AG04450 (cell line): ENCODE results near the gene GPRIN3. TPM values are rescaled to one million over a fixed set of nuclear protein-coding genes. Genes with fewer than 3 reads are reported as not detected.

Source experiments
- CTCF ChIA-PET: fragments of 300-600, 350-600 bp; formaldehyde crosslinking; extraction: SDS; loops from one replicate; lab custom pipeline; 2022; ENCODE audit warnings: antibody characterized with exemption, inconsistent platforms; lab: Charles Lee
- POLR2A ChIA-PET: fragments of 350-600 bp; formaldehyde crosslinking; extraction: SDS; loops from one replicate; lab custom pipeline; 2021; ENCODE audit warnings: antibody characterized with exemption, inconsistent platforms; lab: Yijun Ruan, JAX
- DNase-seq: peaks from one replicate; pipeline ENCODE4 v3.0.0-alpha.2; 2011; ENCODE audit warnings: low read depth, low spot score
- H3K27ac ChIP-seq: one replicate; pipeline ENCODE4 v1.5.1; 2012; ENCODE audit warnings: low read depth, low read length, control low read depth
- H3K27me3 ChIP-seq: one replicate; pipeline ENCODE4 v1.6.0; 2012; ENCODE audit warnings: low read length; ENCODE audit not compliant: control insufficient read depth, insufficient read depth
- H3K4me3 ChIP-seq: 2 replicates; pipeline ENCODE4 v1.5.1; 2011; ENCODE audit warnings: mild to moderate bottlenecking, low read depth, low read length, control low read depth
- H3K9me3 ChIP-seq: 2 replicates; pipeline ENCODE4 v1.5.1; 2012; ENCODE audit warnings: low read length; ENCODE audit not compliant: control insufficient read depth, insufficient read depth
- polyA plus RNA-seq: library from polyadenylated mRNA; depleted of rRNA; stranded (reverse); fragments of >200 nt; gene quantifications from 2 replicates; pipeline ENCODE4 v1.2.3, GENCODE V29; 2011
- TF ChIP-seq, protein P1 (sequence below): IDR thresholded peaks from 2 replicates; pipeline ENCODE4 v1.5.1; 2011; ENCODE audit warnings: low read depth, low read length, control low read depth, inconsistent platforms

Gene GPRIN3
- polyA plus RNA-seq, 1 experiment: 0.01 TPM

DNA sequence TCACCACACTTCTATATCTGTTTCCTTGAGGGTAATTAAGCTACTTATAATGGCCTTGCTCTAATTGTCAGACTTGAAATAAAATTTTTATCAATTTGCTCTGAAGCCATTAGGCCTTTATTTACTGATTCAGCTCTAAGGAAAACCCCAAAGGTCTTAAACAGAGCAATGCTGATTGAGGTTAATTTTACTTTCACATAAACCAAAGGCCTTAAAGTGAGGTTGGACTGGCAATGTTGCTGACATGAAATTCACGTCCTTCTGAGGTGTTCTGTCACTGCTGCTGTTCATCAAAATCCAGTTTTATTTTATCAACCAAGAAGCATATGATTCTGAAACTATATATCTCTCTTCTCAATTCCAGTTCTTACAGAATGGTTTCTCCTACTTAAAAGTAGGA, 21.7 kb upstream of the GPRIN3 start:
- no peak overlapping the region for H3K27ac ChIP-seq
- ChIA-PET POLR2A (no interaction called here), CTCF (no interaction called here)
- H3K4me3 ChIP-seq: no peak overlapping the region
- no peaks in the 10 kb centered on the region for H3K27me3 ChIP-seq
- DNase-seq: no peak
- no peaks in the 10 kb centered on the region for H3K9me3 ChIP-seq
- TF ChIP-seq, protein P1, sequence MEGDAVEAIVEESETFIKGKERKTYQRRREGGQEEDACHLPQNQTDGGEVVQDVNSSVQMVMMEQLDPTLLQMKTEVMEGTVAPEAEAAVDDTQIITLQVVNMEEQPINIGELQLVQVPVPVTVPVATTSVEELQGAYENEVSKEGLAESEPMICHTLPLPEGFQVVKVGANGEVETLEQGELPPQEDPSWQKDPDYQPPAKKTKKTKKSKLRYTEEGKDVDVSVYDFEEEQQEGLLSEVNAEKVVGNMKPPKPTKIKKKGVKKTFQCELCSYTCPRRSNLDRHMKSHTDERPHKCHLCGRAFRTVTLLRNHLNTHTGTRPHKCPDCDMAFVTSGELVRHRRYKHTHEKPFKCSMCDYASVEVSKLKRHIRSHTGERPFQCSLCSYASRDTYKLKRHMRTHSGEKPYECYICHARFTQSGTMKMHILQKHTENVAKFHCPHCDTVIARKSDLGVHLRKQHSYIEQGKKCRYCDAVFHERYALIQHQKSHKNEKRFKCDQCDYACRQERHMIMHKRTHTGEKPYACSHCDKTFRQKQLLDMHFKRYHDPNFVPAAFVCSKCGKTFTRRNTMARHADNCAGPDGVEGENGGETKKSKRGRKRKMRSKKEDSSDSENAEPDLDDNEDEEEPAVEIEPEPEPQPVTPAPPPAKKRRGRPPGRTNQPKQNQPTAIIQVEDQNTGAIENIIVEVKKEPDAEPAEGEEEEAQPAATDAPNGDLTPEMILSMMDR: no peak

DNA sequence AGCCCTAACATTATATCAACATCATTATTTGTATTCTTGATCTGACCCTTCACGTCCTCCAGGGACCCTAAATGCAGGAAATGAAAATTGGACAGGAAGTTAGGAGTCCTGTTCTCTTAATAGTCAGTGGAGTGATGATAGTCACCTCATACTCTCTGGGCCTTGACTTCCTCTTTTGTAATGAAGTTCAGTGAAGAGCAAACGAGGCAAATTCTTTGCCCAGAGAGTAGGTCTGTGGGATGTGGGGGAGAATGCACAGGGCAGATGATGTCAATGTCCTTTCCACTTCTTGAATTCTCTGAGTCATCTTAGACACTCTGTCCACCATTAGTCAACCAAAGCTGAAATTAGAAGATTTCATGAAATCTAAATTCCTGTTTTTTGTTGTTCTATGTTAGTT, 17.1 kb upstream of the GPRIN3 start:
- no peak for DNase-seq
- no peaks in the 10 kb centered on the region for H3K27me3 ChIP-seq
- H3K27ac ChIP-seq: no peak overlapping the region
- no peaks in the 10 kb centered on the region for H3K9me3 ChIP-seq
- ChIA-PET CTCF (interaction anchor here (1.0 kb wide), 1 partner anchor 10 kb away, joined by 4 read pairs; no protein-coding TSS in a partner anchor), POLR2A (no interaction called here)
- TF ChIP-seq, protein P1: no peak
- H3K4me3 ChIP-seq: no peak overlapping the region

DNA sequence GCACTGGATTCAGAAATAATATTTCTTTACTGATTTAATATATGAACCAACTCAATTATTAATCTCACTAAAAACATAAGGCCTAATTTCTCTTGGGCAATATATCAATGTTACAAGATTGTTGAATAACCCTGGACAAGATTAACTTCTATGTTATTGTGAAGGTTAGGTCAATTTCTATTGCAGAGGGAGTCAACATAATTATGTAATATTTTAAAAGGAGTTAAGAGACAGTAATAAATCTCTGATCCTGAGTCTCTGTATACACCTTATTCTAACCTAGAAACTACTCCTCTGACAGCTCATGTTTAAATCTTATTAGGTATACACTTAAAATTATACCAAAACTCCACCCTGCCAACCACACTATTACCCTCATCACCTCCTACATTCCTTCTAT, 15.1 kb upstream of the GPRIN3 start:
- ChIA-PET CTCF (no interaction called here), POLR2A (no interaction called here)
- Histone ChIP-seq H3K27ac (no peak overlapping the region), H3K27me3 (no peaks in the 10 kb centered on the region), H3K9me3 (no peaks in the 10 kb centered on the region), H3K4me3 (no peak overlapping the region)
- TF ChIP-seq, protein P1: no peak
- DNase-seq: no peak

DNA sequence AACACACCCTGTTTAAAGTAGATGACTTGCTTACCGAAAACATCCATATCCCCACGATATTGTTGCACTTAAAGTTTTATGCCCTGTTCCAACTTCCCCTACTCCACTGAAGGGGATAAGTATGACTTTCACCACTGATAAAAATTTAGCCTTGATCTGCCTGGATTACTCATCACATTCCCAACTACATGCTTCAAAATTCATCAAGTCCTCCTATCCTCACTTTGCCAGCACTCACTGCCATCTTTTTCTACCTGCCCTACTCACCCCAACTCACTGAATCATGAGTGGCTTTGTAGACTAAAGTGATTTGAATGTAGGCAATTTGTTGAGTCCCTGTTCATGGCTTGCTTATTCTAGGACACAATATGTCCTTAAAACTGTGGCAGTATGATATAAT, 12.2 kb upstream of the GPRIN3 start:
- DNase-seq: no peak
- Histone ChIP-seq H3K4me3 (no peak overlapping the region), H3K9me3 (no peaks in the 10 kb centered on the region), H3K27ac (no peak overlapping the region), H3K27me3 (no peaks in the 10 kb centered on the region)
- ChIA-PET CTCF (no interaction called here), POLR2A (no interaction called here)
- TF ChIP-seq, protein P1: no peak

DNA sequence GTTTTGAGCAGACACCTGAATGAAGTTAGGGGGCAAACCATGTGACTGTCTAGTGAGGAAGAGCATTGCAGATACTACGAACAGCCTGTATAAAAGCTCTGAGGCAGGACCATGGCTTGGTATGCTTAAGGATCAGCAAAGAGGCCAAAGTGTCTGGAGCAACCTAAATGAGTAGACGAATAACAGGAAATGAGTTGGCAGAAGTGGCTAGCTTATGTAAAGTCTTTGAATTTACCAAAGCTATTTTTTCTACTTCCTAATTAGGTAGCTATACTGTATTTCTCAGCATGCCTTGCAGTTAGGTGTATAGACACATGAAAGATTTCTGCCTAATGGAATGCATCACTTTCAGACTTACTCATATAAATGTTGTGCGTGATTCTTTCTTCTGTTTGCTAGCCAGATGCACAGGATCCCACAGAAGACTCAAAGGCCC, 9.3 kb upstream of the GPRIN3 start:
- no peak for DNase-seq
- CTCF ChIA-PET: interaction anchor here (1.3 kb wide), 1 partner anchor 59 kb away, joined by 4 read pairs; no protein-coding TSS in a partner anchor

More for the DNA sequence above, 9.3 kb upstream of the GPRIN3 start:
- POLR2A ChIA-PET: no interaction called here
- H3K9me3 ChIP-seq: no peaks in the 10 kb centered on the region
- no peak overlapping the region for H3K4me3 ChIP-seq
- no peaks in the 10 kb centered on the region for H3K27me3 ChIP-seq
- TF ChIP-seq, protein P1: no peak
- H3K27ac ChIP-seq: no peak overlapping the region
